Measurements from ENCODE around the gene NYAP1. TPM values are rescaled to one million over a fixed set of nuclear protein-coding genes. Genes with fewer than 3 reads are reported as not detected.

Gene NYAP1
- total and polyA plus RNA-seq, 2 of the 8 experiments (the other 6 are each of a cell fraction or from before 2014, with no cell fraction given): 1.9 to 4.6 TPM

DNA sequence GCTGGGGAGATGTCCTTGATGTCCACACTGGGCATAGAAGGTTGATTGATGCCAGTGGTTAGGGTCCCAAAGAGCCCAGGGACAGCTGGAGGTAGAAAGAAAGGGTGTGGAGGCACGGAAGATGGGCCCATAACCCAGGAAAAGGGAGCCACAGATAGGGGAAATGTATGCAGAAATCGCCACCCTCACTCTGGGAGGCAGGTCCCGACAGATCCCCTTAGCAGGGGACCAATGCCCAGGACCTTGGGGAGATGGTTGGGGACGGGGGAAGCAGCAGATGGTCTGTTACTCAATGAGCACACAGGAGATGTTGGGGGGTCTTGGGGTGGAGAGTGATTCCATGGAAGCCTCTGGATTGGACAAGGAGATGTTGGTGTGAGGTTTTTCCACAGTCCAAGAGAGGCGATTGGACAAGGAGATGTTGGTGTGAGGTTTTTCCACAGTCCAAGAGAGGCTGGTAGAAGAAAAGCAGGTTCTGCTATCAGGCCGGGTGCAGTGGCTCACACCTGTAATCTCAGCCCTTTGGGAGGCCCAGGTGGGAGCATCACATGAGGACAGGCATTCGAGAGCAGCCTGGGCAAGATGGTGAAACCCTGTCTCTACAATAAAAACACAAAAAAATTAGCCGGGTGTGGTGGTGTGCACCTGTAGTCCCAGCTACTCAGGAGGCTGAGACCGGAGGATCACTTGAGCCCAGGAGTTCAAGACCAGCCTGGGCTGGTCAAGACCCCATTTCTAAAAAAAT lies 40.5 kb upstream of the NYAP1 start:
- WGBS, 2 experiments (ENCODE audit: extremely low coverage in 1 of 2, insufficient coverage in 1 of 2, insufficient read length in 1 of 2, insufficient replicate concordance in 2 of 2, low coverage in 1 of 2, low lambda C conversion rate in 2 of 2, missing lambda C conversion rate in 1 of 2): 86% methylated on average over 9 of the region's 9 CpGs; no CpG with 5 or more reads in 1 of the 2 experiments
- POLR2A ChIA-PET (ENCODE audit: partially characterized antibody): interaction anchor here (0.9 to 6.2 kb wide), 3 partner anchors 7 to 36 kb away, joined by 4 to 62 read pairs (median 39); partner anchors contain the start of genes MEPCE, PPP1R35, TSC22D4 and ZCWPW1
- no peaks in the 10 kb centered on the region for H4K20me1 ChIP-seq (replicated peaks in 1 of 2; ENCODE audit: control insufficient read depth in 1 of 2, insufficient read depth in 2 of 2, low read length in 2 of 2)
- TF ChIP-seq SP2 (IDR thresholded peaks at IDR 0.05; ENCODE audit: low read length) (no peak), TEAD4 (IDR thresholded peaks at IDR 0.05; ENCODE audit: low read depth, low read length) (no peak), CBX5 (IDR thresholded peaks at IDR 0.05; ENCODE audit: low read depth, low read length) (no peak), SAP30 (IDR thresholded peaks at IDR 0.05; ENCODE audit: insufficient read depth, insufficient replicate concordance, low read length) (no peak), GTF2F1 (IDR thresholded peaks at IDR 0.05; ENCODE audit: borderline replicate concordance, low read depth, low read length) (no peak)
- TF ChIP-seq, protein P1, sequence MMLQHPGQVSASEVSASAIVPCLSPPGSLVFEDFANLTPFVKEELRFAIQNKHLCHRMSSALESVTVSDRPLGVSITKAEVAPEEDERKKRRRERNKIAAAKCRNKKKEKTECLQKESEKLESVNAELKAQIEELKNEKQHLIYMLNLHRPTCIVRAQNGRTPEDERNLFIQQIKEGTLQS (IDR thresholded peaks at IDR 0.05; ENCODE audit: insufficient read depth, low read depth, low read length): no peak
- TF ChIP-seq, protein P2, sequence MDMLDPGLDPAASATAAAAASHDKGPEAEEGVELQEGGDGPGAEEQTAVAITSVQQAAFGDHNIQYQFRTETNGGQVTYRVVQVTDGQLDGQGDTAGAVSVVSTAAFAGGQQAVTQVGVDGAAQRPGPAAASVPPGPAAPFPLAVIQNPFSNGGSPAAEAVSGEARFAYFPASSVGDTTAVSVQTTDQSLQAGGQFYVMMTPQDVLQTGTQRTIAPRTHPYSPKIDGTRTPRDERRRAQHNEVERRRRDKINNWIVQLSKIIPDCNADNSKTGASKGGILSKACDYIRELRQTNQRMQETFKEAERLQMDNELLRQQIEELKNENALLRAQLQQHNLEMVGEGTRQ (IDR thresholded peaks at IDR 0.05; ENCODE audit: low read length): no peak

More for the DNA sequence above, 40.5 kb upstream of the NYAP1 start:
- Histone ChIP-seq H3K4me1 (replicated peaks in 1 of 4; ENCODE audit: control insufficient read depth in 3 of 4, insufficient read depth in 4 of 4, low read length in 3 of 4) (peaks cover 0 to 5% (median 2%) of the 10 kb centered on the region in 4 experiments; a peak in 3 of 7 replicates), H2AFZ (ENCODE audit: low read length) (no peak overlapping the region), H3K56ac (replicated peaks; ENCODE audit: insufficient read length, low read depth, low read length) (no peak overlapping the region), H3K4me2 (ENCODE audit: insufficient read depth in 1 of 2, low read depth in 2 of 2, low read length in 2 of 2) (no peak overlapping the region), H3K4me3 (ENCODE audit: extremely low read depth in 1 of 4, insufficient read depth in 2 of 4, low read depth in 3 of 4, low read length in 4 of 4) (no peak overlapping the region), H4K5ac (ENCODE audit: insufficient read length, low read depth, low read length) (no peak overlapping the region), H3K14ac (ENCODE audit: insufficient read length) (no peak overlapping the region), H3K79me2 (ENCODE audit: control insufficient read depth in 1 of 2, insufficient read depth in 2 of 2, low read length in 2 of 2) (no peaks in the 10 kb centered on the region), H2BK120ac (replicated peaks; ENCODE audit: low read depth, low read length) (no peak overlapping the region), H2BK5ac (ENCODE audit: low read depth, low read length) (no peak overlapping the region), H3K36me3 (ENCODE audit: control insufficient read depth in 2 of 4, insufficient read depth in 4 of 4, low read length in 3 of 4) (no peaks in the 10 kb centered on the region), H4K8ac (ENCODE audit: extremely low read depth, insufficient read depth, low read length) (no peak overlapping the region), H2BK20ac (ENCODE audit: low read length) (no peak overlapping the region), H3K9ac (replicated peaks in 1 of 4; ENCODE audit: extremely low read depth in 1 of 4, low read depth in 3 of 4, low read length in 3 of 4) (no peak overlapping the region; a peak in 1 of 7 replicates), H4K91ac (replicated peaks; ENCODE audit: insufficient read length, low read length) (no peak overlapping the region), H3K18ac (ENCODE audit: extremely low read depth, low read length) (peak overlapping the region; percentile 19; the same call in 1 of the 2 replicates), H3K23me2 (ENCODE audit: low read depth, low read length) (no peaks in the 10 kb centered on the region), H3K27ac (ENCODE audit: low read depth, low read length) (no peak overlapping the region), H3K9me3 (ENCODE audit: insufficient read depth in 2 of 2, low read depth in 1 of 2, low read length in 1 of 2) (no peaks in the 10 kb centered on the region), H3K27me3 (replicated peaks in 1 of 4; ENCODE audit: control insufficient read depth in 3 of 4, extremely low read depth in 1 of 4, insufficient read depth in 3 of 4, low read length in 3 of 4) (no peaks in the 10 kb centered on the region), H3K79me1 (ENCODE audit: low read depth, low read length) (no peaks in the 10 kb centered on the region), H2BK15ac (ENCODE audit: low read length) (0 out of 2 replicates have a peak overlapping the region, but pooled peaks have one; percentile 61), H3K23ac (ENCODE audit: insufficient read length) (no peak overlapping the region), H3K4ac (replicated peaks; ENCODE audit: insufficient read length, low read depth, low read length) (no peak overlapping the region), H2BK12ac (ENCODE audit: low read depth, low read length) (no peak overlapping the region), H2AK5ac (ENCODE audit: low read depth, low read length) (no peak overlapping the region)
- DNase-seq (ENCODE audit: low read depth in 1 of 2, low spot score in 2 of 2): no peak
- CTCF ChIA-PET (ENCODE audit: partially characterized antibody): interaction anchor here (0.6 to 5.0 kb wide), 6 partner anchors 12 to 271 kb away, joined by 3 to 53 read pairs (median 8); no protein-coding TSS in a partner anchor
- FAIRE-seq: no peak

Data from H1 (cell line).